Smooth muscle cell of the umbilical artery (primary cell): ENCODE measurements around the gene NLRP11. TPM values are rescaled to one million over a fixed set of nuclear protein-coding genes. Genes with fewer than 3 reads are reported as not detected.

Experiments used
- total RNA-seq: library from RNA; depleted of rRNA; stranded (reverse); fragments of >200 nt; gene quantifications from 2 replicates; pipeline ENCODE4 v1.2.3, GENCODE V29; 2014

NLRP11 gene
- total RNA-seq: not detected in 2 replicates

GRCh38 chr19:55831846-55832245, at the start of gene NLRP11:
TSS of gene NLRP11 (minus strand) at chr19:55831999. CDS start at chr19:55818174, 13,825 bp downstream.

DNA sequence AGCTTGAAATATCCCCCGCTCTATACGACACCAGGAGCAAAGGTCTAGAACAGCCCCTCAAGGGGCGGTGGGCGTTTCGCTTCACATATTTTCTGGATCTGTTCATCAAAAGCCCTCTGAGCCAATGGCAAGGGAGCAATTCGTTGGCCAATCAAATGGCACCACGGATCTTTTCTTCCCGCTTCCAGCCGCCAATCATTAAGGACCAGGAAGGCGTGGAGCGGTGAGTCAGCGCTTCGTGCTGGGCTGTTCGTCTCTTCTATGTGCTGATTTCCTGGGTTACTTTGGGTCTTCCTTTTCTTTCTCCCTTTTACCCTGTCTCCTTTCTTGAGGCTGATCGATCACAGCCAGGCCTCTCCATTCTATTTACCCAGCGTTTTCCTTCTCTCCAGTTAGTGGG, 4.5 kb upstream of the NLRP11 start, which contains the start of gene NLRP4:
Gene NLRP4, plus strand, starts transcription at position 201 of the 400 bp plus-strand sequence. CDS start 15,541 bp downstream, outside the sequence.

DNA sequence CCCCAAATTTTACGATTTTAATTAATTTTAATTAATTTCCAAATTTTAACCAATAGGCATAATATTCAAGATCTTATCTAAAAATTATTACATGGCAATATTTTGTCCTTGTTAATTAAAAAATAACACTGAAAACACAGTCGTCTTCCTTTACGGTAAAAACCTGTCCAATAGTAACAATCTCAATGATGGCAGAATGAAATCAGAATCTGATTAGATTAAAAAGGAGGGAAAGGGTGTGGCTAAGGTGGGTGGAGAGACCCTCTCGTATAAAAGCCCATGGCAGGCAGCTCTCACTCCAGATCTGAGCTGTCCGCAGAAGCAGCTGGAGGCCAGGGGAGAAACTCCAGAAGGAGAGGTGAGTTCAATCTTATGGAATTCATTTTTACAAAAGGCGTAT, 63.0 kb downstream of the NLRP11 start, which contains the start of gene RFPL4AL1:
Gene RFPL4AL1, plus strand, starts transcription at position 301 of the 400 bp plus-strand sequence. CDS start 2,687 bp downstream, outside the sequence.

GRCh38 chr19:55758797-55759196, 73.0 kb downstream of the NLRP11 start, which contains the start of gene RFPL4A:
TSS of gene RFPL4A (plus strand) at chr19:55759097. CDS start at chr19:55761801, 2,704 bp downstream.

DNA sequence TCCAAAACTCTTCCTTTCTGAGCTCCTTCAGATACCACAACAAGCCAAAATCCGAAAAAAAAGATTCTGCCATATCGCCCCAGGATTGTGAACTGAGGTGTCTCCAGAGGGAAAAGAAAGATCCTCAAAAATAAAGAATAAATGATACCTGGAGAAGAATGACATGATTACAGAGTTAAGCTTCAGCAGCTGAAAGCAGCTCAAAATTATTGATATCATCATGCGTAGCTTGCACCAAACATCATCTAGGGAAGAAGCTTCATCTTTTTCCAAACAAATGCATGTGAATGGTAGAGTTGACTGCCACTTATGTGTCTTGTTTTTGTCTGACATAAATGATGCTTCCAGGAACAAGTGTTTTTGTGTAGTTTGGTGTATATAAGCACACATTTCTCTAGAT, 93.5 kb downstream of the NLRP11 start, which contains the start of gene NLRP9:
Gene NLRP9, minus strand, starts transcription at position 101 of the 400 bp plus-strand sequence. Its CDS starts 28 bp downstream, at position 73.

Other genes with a start within 250 kb of the NLRP11 start
- gene FIZ1, start 232.5 kb downstream of the NLRP11 start, total RNA-seq: 3.0 and 3.6 TPM in 2 replicates
- 5.9 and 7.1 TPM in 2 replicates for gene ZNF524, start 231.7 kb downstream of the NLRP11 start, total RNA-seq
- gene ZNF865, start 226.4 kb downstream of the NLRP11 start, total RNA-seq: 2.1 and 3.3 TPM in 2 replicates
- 2.5 and 4.2 TPM in 2 replicates for gene ZNF784, start 207.4 kb downstream of the NLRP11 start, total RNA-seq
- gene ZNF580, start 191.0 kb downstream of the NLRP11 start, total RNA-seq: 4.8 and 4.9 TPM in 2 replicates
- 10.7 and 14.6 TPM in 2 replicates for gene ZNF581, start 188.3 kb downstream of the NLRP11 start, total RNA-seq
- gene CCDC106, start 183.8 kb downstream of the NLRP11 start, total RNA-seq: 8.2 and 8.6 TPM in 2 replicates
- 61.8 and 111 TPM in 2 replicates for gene U2AF2, start 177.0 kb downstream of the NLRP11 start, total RNA-seq
- 51.4 and 172 TPM in 2 replicates for gene EPN1, start 156.8 kb downstream of the NLRP11 start, total RNA-seq
- not detected in 2 replicates for gene NLRP9, start 93.6 kb downstream of the NLRP11 start, total RNA-seq
- gene RFPL4A, start 72.9 kb downstream of the NLRP11 start, total RNA-seq: not detected in 2 replicates
- not detected in 2 replicates for gene RFPL4AL1, start 62.9 kb downstream of the NLRP11 start, total RNA-seq
- gene NLRP4, start 4.5 kb upstream of the NLRP11 start, total RNA-seq: not detected in 2 replicates
- not detected in 2 replicates for gene NLRP13, start 100.3 kb upstream of the NLRP11 start, total RNA-seq
- gene NLRP8, start 115.8 kb upstream of the NLRP11 start, total RNA-seq: not detected in 2 replicates
- gene NLRP5, start 154.8 kb upstream of the NLRP11 start, total RNA-seq: not detected in 2 replicates